Measurements from ENCODE around the gene SDSL.

SDSL gene

DNA sequence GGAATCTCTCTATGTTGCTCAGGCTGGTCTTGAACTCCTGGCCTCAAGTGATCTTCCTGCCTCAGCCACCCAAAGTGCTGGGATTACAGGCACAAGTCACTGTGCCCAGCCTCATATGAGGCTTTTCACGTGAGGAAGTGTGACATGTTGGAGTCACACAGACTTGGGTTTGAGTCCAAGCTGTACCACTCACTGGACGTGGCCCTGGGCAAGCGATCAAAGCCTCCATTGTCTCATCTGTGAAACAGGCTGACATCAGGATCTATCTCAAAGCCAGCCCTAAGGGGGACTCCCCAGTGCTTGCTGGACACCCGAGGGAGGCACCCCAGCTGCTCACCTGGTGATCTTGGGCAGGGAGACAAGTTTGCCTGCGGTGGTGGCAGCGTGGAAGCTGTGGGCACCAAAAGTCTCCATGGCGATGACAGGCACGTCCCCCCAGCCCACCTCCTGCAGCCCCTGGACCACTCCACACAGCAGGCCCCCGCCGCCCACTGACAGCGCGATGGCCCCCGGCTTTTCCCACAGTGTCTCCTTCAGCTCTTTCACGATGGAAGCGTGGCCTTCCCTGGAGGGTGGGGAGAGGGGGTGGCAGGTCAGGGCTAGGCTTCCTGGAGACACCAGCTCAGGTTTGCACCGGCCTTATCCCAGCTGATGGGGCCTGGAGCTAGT lies 25.2 kb upstream of the SDSL start:
- no peak for DNase-seq (ENCODE audit: low read depth)

DNA sequence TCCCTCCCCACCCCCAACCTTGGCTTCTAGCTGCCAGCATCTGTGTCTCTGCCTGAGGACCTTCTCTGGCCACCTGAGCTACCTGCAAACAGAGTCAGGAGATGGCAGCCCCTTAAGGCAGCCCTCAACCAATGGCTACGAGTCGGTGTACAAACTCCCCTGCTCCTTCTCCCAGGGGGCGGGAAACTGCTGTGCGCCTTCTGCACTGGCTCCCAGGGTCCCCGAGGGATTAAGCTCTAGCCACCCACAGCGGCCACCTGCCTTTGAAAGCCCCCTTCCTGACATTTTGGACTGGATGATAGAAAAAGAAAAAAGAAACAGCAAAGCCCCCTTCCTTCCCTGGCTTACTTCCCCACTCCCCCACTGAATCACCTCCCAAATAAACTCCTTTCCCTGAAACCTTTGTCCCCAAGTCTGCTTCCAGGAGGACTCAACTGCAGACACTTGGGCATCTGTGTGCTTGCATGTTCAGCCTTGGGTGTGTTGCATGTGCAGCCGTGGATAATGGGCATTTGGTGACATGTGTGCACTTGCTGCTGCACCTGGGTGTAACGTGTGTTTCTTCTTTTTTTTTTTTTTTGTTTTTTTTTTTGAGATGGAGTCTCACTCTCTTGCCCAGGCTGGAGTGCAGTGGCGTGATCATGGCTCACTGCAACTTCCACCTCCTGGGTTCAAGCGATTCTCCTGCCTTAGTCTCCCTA lies 24.5 kb upstream of the SDSL start:
- DNase-seq (ENCODE audit: low read depth): no peak

DNA sequence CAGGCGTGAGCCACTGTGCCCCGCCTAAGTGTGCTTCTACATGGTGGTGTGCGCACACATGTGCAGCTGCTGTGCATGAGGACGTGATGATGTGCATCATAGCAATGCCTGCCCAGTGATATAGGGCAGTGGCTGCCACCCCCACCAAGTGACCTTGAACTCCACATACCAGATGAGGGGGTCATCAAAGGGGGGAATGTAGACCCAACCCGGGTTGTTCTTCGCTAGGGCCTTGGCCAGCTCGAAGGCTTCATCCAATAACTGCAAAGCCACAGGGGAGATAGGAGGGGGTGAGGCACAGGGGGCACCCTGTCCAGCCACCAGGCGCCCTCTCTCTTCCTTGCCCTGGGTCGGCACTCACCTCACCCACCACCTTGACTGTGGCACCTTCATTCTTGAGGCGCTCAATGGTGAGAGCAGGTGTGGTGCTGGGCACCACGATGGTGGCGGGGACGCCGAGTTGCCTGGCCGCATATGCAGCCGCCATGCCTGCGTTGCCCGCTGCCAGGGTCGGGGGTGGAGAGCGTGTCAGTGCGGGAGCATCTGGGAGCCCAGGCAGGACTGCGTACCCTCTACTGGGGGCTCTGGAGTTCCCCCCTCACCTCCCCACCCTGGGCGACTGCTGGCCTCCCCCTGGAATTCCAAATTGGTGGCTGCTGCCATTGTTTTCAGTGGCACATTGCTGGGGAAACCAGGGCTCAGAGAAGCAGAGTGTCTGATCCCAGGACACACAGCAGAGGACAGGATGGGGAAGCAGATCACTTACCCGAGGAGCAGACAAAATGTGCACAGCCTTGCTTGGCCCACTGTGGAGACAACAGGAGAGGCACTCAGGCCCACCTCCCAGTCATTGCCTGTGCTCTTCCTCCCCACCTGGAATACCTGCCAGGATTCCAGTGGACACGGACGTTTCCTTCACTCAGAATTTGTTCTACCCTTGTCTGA lies 23.6 kb upstream of the SDSL start:
- DNase-seq (ENCODE audit: low read depth): no peak

DNA sequence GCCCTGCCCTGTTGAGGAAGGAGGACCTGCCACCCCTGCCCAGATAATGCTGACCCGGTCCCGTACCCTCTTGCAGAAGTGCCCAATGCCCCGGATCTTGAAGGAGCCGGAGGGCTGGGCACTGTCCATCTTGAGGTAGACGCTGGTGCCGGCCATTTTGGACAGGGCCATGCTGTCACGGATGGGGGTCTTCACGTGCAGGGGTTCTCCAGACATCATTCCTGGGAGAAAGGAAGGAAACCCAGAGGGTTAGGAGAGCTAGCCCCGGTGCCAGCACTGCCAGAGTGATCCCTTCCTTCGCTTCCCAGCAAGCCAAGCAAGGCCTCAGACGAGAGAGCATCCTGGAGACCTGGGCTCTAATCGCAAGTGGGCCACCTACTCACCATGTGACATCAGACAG lies 22.7 kb upstream of the SDSL start:
- no peak for DNase-seq (ENCODE audit: low read depth)

DNA sequence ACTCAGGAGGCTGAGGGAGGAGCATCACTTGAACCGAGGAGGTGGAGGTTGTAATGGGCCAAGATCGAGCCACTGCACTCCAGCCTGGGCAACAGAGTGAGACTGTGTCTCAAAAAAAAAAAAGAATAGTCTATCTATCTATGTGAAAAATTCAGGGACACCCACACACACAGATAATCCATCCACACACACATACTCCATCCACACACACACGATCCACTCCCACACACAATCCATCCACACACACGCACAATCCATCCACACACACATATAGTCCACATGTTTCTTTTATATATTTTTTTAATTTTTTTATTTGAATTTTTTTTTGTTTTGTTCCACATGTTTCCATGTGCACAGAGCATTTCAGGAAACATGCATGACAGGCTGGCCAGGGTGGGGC lies 21.8 kb upstream of the SDSL start:
- no peak for DNase-seq (ENCODE audit: low read depth)

DNA sequence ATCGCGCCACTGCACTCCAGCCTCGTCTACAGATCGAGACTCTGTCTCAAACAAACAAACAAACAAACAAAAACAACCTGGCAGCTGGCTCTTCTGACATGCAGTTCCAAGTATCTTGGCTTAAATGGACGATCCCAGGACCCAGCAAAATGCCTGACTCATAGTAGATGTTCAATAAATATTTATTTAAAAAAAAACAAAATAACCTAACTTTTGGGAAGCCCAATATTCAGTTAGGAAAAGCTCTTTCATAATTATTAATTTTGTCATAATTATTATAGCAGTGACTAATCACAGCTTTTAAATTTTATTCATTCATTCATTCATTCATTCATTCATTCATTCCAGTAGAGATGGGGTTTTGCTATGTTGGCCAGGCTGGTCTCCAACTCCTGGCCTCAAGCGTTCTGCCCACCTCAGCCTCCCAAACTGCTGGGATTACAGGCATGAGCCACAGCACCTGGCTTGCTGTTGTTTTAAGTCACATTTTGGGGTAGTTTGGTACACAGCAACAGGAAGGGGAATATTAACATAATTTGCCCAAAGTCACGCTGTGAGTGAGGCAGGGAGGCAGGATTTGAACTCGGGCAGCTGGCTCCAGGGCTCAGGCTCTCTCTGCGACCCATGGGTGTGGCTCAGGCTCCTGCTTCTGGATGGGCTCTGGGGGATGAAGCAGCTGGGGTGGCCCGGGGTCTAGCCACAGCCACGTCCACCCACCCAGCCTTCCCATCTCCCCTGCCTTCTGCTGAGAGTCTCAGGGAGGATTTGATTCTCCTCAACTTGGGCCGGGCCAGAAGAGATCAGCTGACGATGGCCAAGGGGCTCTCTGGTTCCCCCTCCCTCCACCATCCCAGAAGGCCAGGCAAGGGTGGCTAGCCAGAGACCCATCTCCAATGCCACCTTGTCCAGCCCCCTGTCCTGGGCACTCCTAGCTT lies 20.8 kb upstream of the SDSL start:
- DNase-seq (ENCODE audit: low read depth): no peak

DNA sequence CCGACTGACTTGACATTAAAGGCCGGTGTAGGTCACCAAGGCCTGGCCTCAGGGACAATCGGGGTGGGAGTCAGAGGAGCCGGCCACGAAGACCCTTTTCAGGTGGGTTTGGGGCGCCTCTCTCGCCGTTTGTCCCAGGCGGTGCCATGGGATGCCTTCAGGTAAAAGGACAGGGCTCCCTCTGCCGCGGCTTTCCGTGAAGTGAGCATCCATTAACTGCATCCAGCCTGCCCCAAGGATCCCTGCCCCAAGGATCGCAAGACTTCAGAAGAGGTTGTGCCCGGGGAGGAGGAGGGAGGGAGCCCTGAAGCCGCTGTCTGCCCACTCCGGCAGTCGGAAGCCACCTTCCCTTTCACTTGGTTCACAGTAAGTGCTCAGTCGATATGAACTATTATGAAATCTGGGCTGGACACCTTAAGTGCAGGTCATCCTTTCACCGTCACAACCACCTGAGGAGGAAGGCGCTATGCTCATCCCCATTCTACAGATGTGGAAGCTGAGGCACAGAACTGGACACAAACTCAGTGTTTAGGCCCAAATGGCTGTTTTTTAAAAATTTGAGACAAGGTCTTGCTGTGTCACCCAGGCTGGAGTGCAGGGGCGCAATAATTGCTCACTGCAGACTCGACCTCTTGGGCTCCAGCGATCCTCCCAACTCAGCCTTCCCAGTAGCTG lies 19.5 kb upstream of the SDSL start:
- DNase-seq (ENCODE audit: low read depth): no peak

DNA sequence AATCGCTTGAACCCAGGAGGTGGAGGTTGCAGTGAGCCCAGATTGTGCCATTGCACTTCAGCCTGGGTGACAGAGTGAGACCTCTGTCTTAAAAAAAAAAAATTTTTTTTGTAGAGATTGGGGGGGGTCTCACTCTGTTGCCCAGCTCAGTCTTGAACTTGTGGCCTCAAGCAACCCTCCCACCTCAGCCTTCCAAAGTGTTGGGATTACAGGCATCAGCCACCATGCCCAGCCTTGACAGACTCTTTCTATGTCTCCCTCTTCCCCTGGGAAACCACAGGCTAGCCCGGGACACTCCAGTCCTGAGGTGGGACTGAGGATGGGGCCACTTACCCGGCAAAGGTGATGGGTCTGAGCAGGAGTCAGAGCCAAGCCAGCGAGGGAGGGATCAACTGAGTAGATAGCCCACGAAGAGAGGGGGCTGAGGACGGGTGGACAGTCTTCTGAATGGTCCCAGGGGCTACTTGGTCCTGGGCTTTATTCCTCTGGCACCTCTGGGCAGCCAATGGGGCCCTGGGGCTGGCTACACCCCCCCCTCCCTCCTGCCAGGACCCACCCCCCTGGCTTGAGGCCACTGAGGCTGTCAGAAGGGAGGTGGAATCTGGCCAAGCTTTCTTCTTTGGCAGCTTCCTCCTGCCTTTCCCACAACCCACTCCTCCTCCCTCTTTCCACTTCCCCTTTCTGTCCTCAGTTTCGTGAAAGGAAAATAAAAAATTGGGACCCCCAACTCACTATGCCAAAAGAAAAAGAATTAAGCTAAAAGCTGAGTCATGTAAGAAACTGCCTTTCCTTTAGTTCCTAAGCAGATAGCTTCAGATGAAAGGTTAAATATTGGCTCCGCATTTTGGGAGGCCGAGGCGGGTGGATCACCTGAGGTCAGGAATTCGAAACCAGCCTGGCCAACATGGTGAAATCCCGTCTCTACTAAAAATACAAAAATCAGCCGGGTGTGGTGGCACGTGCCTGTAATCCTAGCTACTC lies 18.5 kb upstream of the SDSL start, which contains the start of gene SDS:
Gene SDS, minus strand, starts transcription at position 453 of the 981 bp plus-strand sequence. CDS start 4,179 bp downstream, outside the sequence.
- no peak for DNase-seq (ENCODE audit: low read depth)

DNA sequence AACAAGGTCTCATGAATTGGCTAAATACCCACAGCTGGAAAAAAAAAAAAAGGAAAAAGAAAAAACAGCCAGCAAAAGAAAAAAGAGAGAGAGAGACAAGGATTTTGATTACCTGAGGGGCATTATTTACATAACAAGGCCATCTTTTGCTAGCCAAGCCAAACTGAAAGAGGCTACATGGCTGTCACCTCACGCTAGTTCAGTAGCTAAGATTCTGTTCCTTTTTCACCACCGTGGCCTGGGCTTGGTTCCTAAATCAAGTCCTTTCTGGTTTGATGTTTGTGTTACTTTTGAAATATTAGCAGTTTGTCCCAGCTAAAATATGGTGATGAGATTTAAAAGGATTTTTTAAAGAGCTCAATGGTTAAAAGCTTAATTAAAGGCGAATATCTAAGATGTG lies 16.5 kb upstream of the SDSL start:
- no peak for DNase-seq (ENCODE audit: low read depth)

DNA sequence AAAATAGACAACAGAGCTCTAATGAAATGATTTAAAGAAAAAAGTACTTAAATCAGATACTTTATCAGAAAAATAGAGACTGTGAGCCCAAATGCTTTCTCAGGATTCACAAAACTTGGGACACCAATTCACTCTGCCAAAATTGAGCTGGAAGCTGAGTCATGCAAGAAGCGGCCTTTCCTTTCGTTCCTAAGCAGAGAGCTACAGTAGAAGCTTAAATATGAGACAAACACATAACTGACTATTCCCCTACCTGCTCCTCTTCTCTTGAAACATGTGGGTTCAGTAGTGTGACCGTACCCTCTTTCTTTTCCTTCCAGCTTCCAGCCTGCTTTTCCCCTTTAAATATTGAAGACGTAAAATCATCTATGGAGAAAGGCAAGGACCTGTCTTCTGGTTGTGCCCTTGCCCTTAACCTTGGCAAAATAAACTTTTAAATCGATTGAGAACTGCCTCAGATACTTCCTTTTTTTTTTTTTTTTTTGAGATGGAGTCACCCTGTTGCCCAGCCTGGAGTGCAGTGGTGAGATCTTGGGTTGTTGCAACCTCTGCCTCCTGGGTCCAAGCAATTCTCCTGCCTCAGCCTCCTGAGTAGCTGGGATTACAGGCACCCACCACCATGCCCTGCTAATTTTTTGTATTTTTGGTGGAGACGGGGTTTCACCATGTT lies 14.1 kb upstream of the SDSL start:
- no peak for DNase-seq (ENCODE audit: low read depth)

DNA sequence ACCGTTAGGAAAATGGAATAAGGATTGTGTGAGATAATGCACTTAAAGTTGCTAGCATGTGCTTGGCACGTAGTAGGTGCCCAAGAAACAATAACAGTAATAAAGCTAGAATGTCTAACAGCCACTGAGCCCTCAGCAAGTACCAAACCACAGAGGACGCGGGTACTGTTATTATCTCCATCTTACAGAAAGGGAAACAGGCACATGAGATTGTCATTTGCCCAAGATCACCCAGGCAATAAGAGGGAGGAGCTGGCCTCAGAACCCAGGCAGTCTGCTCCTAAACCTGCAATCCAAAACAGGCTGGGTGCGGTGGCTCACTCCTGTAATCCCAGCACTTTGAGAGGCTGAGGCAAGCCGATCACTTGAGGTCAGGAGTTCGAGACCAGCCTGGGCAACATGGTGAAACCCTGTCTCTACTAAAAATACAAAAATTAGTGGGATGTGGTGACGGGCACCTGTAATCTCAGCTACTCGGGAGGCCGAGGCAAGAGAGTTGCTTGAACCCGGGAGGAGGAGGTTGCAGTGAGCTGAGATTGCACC lies 13.4 kb upstream of the SDSL start:
- no peak for DNase-seq (ENCODE audit: low read depth)

DNA sequence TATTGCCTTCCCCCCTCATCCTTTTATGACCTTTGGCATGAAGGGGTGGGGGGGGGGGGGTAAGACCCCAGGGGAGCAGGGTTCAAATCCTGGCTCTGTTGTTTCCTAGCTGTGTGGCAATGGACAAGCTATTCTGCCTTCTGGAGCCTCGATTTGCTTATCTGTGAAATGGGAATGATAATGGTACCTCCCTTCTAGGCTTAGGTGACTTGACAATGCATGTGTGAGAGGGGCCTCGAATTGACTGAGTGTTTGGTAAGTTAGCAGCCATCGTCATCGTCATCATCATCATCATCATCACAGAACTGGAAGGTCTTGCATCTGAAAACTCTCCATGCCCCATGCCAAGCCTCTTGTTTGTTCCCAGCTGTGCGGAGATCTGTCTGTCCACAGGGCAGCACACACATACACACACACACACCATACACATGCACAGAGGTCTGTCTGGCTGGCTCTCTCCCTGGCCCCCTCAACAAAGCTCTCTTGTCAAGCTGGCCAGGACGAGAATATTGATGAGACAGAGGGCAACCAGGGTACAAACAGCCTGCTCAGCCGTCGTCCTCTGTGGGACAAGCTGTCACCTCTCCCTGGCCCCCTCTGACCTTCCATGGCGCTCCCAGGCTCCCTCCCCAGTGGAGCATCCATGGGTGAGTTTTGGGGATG lies 12.6 kb upstream of the SDSL start:
- no peak for DNase-seq (ENCODE audit: low read depth)

DNA sequence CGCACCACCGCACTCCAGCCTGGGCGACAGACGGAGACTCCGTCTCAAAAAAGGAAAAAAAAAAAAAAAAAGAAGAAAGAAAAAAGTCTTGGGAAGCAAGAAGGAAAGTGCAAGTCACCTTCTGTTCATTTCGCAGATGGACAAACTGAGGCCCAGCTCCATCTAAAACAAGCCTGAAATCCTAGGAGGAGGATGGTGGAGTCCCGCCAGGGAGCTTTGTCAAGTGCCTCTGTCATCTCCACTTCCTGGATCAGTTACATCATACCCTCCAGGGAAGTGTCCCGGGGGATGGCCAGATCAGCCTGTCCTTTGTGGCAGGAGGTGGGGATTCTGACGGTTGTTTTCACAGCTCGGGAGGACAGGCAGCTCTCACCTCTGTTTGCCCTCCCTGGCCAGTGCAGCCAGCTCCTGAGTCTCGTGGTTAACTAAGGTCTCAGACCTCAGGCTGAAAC lies 8.7 kb upstream of the SDSL start:
- DNase-seq (ENCODE audit: low read depth): no peak

DNA sequence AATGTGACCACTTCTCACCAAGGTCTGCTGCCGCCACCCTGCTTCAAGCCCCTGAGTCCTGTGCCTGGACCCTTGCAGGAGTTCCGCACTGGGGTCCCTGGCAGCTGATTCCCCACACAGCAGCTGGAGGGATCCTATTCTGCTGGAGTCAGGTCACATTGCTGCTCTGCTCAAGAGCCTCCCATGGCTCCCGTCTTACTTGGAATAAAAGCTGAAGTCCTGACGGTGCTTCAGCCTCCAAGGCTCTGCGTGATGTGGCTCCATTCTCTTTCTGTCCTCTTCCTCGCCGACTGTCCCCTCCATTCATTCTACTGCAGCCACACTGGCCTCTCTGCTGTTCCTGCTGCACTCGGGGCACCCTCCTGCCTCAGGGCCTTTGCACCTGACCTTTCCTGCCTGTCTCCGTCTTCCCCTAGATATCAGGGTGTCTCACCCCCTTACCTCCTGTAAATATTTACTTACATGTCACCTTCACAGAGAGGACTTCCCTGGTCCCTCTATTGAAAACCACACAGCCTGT lies 7.6 kb upstream of the SDSL start:
- no peak for DNase-seq (ENCODE audit: low read depth)

DNA sequence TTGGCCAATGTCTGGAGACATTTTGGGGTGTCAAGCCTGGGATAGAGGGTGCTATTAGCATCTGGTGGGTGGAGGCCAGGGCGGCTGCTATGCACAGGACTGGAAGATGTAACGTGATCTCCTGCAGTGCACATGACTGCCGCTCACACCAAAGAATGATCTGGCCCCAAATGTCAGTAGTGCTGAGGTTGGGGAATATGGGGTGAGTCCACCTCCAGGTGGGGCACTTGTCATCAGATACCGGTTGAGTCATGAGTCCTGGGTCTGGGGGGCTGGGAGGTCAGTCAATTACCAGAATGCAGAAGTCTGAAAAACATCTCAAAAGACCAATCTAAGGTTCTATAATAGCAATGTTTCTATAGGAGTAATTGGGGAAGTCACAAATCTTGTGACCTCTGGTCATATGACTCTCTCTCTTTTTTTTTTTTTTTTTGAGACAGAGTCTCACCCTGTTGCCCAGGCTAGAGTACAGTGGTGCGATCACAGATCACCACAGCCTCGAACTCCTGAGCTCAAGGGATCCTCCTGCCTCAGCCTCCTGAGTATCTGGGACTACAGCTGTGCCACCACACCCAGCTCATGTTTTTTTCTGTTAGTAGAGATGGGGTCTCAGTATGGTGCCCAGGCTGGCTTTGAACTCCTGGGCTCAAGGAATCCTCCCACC lies 6.0 kb upstream of the SDSL start:
- DNase-seq (ENCODE audit: low read depth): no peak

DNA sequence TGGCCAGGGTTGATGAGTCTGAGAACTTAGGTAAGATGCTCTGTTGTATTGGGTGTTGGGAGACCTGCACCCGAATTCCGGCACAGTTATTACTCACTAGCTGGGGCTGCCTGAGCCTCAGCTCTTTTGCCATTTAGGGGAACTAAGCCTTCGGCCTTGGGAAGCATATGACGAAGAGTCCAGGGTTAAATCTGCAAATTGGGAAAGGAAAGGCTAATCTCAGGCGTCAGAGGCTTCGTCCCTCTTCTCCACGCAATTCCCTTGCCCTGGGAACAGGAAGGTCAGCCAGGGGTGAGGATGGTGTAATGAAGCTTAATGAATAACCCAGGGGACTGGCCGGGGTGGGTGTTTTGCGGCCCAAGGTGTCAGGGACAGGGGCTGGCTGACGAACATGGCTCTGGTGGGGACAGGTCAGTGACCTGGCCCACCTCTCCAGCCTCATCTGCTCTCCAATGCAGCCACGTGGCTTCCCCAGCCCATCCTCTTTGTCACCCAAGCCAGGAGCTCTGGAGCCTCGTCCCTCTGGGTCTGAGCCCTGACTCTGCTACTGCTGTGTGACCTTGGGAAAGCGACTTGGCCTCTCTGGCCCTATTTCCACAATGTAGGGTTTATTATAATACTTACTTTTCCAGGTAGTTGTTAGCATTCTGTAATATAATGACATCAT lies 3.8 kb upstream of the SDSL start:
- DNase-seq (ENCODE audit: low read depth): no peak
